OCI-M1 (cell line): ENCODE results near the gene PCDHA6.
"Not testable (repeated sequence)": the region's sequence is repeated elsewhere in the genome, so short reads cannot be mapped to it uniquely, and the experiment has no call there.

Source experiments
- DNase-seq: peaks from one replicate; lab custom pipeline; 2025; lab: John Stamatoyannopoulos, UW

PCDHA6 gene

DNA sequence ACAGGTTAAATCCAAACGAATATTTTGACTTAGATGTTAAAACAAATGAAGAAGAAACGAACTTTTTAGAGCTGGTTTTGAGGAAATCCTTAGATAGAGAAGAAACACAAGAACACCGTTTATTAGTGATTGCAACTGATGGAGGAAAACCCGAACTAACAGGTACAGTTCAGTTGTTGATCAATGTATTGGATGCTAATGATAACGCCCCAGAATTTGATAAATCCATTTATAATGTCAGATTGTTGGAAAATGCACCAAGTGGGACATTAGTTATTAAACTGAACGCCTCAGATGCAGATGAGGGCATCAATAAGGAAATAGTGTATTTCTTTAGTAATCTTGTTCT lies 5.5 kb upstream of the PCDHA6 start:
- no peak for DNase-seq

DNA sequence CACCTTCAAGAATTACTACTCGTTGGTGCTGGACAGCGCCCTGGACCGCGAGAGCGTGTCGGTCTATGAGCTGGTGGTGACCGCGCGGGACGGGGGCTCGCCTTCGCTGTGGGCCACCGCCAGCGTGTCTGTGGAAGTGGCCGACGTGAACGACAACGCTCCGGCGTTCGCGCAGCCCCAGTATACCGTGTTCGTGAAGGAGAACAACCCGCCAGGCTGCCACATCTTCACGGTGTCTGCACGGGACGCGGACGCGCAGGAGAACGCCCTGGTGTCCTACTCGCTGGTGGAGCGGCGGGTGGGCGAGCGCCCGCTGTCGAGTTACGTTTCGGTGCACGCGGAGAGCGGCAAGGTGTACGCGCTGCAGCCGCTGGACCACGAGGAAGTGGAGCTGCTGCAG lies 4.8 kb upstream of the PCDHA6 start:
- DNase-seq, result not testable (repeated sequence)

DNA sequence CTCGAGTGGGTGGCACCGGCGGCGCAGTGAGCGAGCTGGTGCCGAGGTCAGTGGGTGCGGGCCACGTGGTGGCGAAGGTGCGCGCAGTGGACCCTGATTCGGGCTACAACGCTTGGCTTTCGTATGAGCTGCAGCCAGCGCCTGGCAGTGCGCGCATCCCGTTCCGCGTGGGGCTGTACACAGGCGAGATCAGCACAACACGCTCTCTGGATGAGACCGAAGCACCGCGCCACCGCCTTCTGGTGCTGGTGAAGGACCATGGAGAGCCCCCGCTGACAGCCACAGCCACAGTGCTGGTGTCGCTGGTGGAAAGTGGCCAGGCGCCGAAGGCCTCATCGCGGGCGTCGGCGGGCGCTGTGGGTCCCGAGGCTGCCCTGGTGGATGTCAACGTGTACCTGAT lies 4.3 kb upstream of the PCDHA6 start:
- no peak for DNase-seq

DNA sequence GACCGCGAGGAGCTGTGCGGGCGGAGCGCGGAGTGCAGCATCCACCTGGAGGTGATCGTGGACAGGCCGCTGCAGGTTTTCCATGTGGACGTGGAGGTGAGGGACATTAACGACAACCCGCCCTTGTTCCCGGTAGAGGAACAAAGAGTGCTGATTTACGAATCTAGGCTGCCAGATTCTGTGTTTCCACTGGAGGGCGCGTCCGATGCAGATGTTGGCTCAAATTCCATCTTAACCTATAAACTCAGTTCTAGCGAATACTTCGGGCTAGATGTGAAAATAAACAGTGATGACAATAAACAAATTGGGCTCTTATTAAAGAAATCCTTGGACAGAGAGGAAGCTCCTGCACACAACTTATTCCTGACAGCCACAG lies 590 bp downstream of the PCDHA6 start:
- DNase-seq, result no peak

DNA sequence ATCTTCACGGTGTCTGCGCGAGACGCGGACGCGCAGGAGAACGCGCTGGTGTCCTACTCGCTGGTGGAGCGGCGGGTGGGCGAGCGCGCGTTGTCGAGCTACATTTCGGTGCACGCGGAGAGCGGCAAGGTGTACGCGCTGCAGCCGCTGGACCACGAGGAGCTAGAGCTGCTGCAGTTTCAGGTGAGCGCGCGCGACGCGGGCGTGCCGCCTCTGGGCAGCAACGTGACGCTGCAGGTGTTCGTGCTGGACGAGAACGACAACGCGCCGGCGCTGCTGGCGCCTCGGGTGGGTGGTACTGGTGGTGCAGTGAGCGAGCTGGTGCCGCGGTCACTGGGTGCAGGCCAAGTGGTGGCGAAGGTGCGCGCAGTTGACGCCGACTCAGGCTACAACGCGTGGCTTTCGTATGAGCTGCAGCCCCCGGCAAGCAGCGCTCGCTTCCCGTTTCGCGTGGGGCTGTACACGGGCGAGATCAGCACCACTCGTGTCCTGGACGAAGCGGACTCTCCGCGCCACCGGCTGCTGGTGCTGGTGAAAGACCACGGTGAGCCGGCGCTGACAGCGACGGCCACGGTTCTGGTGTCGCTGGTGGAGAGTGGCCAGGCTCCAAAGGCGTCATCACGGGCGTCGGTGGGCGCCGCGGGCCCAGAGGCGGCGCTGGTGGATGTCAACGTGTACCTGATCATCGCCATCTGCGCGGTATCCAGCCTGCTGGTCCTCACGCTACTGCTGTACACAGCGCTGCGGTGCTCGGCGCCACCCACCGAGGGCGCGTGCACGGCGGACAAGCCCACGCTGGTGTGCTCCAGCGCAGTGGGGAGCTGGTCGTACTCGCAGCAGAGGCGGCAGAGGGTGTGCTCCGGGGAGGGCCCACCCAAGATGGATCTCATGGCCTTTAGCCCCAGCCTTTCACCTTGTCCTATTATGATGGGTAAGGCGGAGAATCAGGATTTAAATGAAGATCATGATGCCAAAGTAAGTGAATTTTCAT lies 2.0 kb downstream of the PCDHA6 start:
- not testable (repeated sequence) for DNase-seq

DNA sequence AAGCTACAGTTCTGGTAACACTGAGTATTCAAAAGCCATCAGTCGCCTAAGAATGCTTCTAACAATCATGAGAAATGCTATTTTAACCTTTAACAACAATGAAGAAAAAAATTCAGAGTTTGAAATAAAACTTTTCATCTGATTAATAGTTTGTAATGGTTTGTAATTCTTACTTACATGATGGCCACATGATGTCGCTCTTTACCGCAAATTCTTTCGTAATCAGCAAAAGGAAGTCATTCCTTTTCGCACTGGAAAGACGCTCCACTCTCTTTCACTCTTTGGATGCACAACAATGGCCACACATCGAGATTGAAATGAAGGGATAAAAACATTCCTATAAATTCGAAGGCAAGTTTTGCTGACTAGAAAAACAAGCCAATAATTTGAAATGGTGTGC lies 6.2 kb downstream of the PCDHA6 start, which contains the start of gene PCDHA7:
Gene PCDHA7, plus strand, starts transcription at position 277 of the 400 bp plus-strand sequence. Its CDS starts 115 bp downstream, at position 392.
- peak; percentile 2 for DNase-seq

DNA sequence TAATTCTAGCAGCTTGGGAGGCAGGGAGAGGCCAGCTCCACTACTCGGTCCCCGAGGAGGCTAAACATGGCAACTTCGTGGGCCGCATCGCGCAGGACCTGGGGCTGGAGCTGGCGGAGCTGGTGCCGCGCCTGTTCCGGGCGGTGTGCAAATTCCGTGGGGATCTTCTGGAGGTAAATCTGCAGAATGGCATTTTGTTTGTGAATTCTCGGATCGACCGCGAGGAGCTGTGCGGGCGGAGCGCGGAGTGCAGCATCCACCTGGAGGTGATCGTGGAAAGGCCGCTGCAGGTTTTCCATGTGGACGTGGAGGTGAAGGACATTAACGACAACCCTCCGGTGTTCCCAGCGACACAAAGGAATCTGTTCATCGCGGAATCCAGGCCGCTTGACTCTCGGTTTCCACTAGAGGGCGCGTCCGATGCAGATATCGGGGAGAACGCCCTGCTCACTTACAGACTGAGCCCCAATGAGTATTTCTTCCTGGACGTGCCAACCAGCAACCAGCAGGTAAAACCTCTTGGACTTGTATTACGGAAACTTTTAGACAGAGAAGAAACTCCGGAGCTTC lies 6.8 kb downstream of the PCDHA6 start:
- not testable (repeated sequence) for DNase-seq

DNA sequence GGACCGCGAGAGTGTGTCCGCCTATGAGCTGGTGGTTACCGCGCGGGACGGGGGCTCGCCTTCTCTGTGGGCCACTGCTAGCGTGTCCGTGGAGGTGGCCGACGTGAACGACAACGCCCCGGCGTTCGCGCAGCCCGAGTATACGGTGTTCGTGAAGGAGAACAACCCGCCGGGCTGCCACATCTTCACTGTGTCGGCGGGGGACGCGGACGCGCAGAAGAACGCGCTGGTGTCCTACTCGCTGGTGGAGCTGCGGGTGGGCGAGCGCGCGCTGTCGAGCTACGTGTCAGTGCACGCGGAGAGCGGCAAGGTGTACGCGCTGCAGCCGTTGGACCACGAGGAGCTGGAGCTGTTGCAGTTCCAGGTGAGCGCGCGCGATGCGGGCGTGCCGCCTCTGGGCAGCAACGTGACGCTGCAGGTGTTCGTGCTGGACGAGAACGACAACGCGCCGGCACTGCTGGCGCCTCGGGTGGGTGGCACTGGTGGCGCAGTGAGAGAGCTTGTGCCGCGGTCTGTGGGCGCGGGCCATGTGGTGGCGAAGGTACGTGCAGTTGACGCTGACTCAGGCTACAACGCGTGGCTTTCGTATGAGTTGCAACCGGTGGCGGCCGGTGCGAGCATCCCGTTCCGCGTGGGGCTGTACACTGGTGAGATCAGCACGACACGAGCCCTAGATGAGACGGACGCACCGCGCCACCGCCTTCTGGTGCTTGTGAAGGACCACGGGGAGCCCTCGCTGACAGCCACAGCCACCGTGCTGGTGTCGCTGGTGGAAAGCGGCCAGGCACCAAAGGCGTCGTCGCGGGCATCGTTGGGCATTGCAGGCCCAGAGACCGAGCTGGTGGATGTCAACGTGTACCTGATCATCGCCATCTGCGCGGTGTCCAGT lies 8.1 kb downstream of the PCDHA6 start:
- no peak for DNase-seq

DNA sequence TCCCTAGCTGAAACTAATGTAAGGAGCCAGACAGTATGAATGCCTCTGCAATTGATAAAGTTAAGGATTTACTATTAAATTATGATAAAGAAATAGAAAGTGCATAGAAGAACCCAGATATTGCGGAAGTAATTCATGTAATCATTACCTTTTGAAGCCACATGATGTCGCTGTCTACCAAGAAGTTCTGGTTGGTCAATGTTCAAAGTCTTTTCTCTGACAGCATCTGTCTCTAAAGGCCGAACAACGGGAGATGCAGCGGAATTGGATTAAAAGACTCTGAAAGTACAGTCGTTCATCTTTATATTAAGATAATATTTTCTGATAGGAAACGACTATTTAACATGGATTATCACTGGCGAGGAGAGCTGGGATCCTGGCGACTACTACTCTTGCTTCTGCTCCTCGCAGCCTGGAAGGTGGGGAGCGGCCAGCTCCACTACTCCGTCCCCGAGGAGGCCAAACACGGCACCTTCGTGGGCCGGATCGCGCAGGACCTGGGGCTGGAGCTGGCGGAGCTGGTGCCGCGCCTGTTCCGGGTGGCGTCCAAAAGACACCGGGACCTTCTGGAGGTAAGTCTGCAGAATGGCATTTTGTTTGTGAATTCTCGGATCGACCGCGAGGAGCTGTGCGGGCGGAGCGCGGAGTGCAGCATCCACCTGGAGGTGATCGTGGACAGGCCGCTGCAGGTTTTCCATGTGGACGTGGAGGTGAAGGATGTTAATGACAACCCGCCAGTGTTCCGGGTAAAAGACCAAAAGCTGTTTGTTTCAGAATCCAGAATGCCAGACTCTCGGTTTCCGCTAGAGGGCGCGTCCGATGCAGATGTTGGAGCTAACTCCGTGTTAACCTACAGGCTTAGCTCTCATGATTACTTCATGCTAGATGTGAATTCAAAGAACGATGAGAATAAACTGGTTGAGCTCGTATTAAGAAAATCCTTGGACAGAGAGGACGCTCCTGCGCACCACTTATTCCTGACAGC lies 13.5 kb downstream of the PCDHA6 start, which contains the start of gene PCDHA8:
Gene PCDHA8, plus strand, starts transcription at position 210 of the 985 bp plus-strand sequence. Its CDS starts 135 bp downstream, at position 345.
- peak; percentile 56 for DNase-seq

DNA sequence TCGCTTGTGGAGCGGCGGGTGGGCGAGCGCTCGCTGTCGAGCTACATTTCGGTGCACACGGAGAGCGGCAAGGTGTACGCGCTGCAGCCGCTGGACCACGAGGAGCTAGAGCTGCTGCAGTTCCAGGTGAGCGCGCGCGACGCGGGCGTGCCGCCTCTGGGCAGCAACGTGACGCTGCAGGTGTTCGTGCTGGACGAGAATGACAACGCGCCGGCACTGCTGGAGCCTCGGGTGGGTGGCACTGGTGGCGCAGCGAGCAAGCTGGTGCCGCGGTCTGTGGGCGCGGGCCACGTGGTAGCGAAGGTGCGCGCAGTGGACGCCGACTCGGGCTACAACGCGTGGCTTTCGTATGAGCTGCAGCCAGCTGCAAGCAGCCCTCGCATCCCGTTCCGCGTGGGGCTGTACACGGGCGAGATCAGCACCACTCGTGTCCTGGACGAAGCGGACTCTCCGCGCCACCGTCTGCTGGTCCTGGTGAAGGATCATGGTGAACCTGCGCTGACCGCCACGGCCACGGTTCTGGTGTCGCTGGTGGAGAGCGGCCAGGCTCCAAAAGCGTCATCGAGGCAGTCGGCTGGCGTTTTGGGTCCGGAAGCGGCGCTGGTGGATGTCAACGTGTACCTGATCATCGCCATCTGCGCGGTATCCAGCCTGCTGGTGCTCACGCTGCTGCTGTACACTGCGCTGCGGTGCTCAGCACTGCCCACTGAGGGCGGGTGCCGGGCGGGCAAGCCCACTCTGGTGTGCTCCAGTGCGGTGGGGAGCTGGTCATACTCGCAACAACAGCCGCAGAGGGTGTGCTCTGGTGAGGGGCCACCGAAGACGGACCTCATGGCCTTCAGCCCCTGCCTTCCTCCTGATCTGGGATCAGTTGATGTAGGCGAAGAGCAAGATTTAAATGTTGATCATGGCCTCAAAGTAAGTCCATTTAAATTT lies 15.3 kb downstream of the PCDHA6 start:
- no peak for DNase-seq

DNA sequence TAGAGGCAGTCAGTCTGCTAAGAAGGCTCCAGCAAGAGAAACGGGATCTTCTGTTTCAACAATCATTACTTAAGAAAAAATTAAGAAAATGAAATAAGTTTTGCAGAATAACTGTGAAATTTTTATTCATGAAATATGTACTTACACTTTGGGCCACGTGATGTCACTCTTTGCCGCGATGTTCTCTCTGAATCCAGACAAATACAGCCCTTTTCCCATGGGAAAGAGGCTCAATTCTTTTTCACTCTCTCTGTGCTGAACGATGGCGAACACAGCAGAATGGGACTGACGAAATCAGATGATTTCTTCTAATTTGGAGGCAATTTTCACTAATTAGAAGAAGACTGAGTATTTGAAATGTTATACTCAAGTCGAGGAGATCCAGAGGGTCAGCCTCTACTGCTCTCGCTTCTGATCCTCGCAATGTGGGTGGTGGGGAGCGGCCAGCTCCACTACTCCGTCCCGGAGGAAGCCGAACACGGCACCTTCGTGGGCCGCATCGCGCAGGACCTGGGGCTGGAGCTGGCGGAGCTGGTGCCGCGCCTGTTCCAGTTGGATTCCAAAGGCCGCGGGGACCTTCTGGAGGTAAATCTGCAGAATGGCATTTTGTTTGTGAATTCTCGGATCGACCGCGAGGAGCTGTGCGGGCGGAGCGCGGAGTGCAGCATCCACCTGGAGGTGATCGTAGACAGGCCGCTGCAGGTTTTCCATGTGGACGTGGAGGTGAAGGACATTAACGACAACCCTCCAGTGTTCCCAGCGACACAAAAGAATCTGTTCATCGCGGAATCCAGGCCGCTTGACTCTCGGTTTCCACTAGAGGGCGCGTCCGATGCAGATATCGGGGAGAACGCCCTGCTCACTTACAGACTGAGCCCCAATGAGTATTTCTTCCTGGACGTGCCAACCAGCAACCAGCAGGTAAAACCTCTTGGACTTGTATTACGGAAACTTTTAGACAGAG lies 20.7 kb downstream of the PCDHA6 start, which contains the start of gene PCDHA9:
Gene PCDHA9, plus strand, starts transcription at position 244 of the 964 bp plus-strand sequence. Its CDS starts 114 bp downstream, at position 358.
- not testable (repeated sequence) for DNase-seq

DNA sequence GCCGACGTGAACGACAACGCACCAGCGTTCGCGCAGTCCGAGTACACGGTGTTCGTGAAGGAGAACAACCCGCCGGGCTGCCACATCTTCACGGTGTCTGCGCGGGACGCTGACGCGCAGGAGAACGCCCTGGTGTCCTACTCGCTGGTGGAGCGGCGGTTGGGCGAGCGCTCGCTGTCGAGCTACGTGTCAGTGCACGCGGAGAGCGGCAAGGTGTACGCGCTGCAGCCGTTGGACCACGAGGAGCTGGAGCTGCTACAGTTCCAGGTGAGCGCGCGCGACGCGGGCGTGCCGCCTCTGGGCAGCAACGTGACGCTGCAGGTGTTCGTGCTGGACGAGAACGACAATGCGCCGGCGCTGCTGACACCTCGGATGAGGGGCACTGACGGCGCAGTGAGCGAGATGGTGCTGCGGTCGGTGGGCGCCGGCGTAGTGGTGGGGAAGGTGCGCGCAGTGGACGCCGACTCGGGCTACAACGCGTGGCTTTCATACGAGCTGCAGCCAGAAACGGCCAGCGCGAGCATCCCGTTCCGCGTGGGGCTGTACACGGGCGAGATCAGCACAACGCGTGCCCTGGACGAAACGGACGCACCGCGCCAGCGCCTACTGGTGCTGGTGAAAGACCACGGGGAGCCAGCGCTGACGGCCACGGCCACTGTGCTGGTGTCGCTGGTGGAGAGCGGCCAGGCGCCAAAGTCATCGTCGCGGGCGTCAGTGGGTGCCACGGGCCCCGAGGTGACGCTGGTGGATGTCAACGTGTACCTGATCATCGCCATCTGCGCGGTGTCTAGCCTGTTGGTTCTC lies 22.3 kb downstream of the PCDHA6 start:
- DNase-seq, result not testable (repeated sequence)

DNA sequence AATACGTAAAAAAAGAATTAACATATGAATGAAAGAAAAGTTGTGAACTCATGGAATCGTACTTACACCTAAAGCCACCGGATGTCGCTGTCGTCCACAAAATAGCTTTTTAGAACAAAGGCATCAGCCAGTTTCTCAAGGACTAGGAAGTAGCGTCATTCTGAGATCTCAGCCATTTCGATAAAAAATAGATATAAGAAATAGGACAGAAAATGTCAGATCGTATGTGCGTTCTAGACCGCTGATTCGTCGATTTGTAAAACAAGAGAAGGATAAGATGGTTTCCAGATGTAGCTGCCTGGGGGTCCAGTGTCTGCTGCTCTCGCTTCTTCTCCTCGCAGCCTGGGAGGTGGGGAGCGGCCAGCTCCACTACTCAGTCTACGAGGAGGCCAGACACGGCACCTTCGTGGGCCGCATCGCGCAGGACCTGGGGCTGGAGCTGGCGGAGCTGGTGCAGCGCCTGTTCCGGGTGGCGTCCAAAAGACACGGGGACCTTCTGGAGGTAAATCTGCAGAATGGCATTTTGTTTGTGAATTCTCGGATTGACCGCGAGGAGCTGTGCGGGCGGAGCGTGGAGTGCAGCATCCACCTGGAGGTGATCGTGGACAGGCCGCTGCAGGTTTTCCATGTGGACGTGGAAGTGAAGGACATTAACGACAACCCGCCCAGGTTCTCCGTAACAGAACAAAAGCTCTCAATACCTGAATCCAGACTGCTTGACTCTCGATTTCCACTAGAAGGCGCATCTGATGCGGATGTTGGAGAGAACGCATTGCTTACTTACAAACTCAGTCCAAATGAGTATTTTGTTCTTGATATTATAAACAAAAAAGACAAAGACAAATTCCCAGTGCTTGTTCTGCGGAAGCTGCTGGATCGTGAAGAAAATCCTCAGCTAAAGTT lies 28.3 kb downstream of the PCDHA6 start, which contains the start of gene PCDHA10:
Gene PCDHA10, plus strand, starts transcription at position 126 of the 903 bp plus-strand sequence. Its CDS starts 152 bp downstream, at position 278.
- DNase-seq, result peak; percentile 57

DNA sequence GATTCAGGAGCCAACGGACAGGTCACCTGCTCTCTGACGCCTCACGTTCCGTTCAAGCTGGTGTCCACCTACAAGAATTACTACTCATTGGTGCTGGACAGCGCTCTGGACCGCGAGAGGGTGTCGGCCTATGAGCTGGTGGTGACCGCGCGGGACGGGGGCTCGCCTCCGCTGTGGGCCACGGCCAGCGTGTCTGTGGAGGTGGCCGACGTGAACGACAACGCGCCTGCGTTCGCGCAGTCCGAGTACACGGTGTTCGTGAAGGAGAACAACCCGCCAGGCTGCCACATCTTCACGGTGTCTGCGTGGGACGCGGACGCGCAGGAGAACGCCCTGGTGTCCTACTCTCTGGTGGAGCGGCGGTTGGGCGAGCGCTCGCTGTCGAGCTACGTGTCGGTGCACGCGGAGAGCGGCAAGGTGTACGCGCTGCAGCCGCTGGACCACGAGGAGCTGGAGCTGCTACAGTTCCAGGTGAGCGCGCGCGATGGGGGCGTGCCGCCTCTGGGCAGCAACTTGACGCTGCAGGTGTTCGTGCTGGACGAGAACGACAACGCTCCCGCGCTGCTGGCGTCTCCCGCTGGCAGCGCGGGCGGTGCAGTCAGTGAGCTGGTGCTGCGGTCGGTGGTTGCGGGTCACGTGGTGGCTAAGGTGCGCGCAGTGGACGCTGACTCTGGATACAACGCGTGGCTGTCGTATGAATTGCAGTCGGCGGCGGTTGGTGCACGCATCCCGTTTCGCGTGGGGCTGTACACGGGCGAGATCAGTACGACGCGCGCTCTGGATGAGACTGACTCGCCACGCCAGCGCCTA lies 29.6 kb downstream of the PCDHA6 start:
- DNase-seq, result no peak

DNA sequence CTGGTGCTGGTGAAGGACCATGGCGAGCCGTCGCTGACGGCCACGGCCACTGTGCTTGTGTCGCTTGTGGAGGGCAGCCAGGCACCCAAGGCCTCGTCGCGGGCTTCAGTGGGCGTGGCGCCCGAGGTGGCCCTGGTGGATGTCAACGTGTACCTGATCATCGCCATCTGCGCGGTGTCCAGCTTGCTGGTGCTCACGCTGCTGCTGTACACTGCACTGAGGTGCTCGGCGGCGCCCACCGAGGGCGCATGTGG lies 30.2 kb downstream of the PCDHA6 start:
- no peak for DNase-seq
